ENCODE data around the gene DPP9.

DPP9 gene

DNA sequence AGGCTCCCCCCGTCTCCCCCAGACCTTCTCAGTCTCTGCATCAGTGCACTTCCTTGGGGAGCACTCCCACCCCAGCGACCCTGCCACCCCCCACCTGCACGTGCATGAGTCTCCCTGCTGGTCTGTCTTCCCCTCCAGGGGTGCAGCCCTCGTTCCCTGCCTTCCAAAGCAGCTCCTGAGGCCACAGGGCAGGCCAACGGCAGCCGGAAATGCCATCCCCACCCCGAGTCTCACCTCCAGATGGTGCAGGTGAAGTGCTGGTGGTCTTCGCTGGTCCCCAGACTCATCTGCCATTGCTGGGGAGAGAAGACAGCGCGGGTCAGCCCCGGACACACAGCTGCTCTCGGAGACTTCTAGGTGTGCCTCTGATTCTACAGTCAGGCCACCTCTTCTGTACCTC lies 59.0 kb downstream of the DPP9 start:
- Histone ChIP-seq H2AFZ (ENCODE audit: low read depth, low read length) (no peak overlapping the region), H3K4me2 (ENCODE audit: low read length) (no peak overlapping the region), H4K20me1 (ENCODE audit: insufficient read depth, low read length) (peaks cover 7% of the 10 kb centered on the region), H3K27ac (ENCODE audit: low read length) (no peak overlapping the region), H3K79me2 (ENCODE audit: low read length) (peaks cover 22% of the 10 kb centered on the region), H3K4me1 (ENCODE audit: low read length) (peaks cover 10% of the 10 kb centered on the region), H3K36me3 (replicated peaks; ENCODE audit: low read depth, low read length) (peaks cover 48% of the 10 kb centered on the region), H3K9ac (ENCODE audit: low read length) (no peak overlapping the region), H3K9me3 (ENCODE audit: insufficient read depth, low read length) (no peaks in the 10 kb centered on the region), H3K27me3 (ENCODE audit: low read depth, low read length) (no peaks in the 10 kb centered on the region), H3K4me3 (ENCODE audit: low read length) (no peak overlapping the region)
- no peak for TF ChIP-seq EZH2phosphoT487 (IDR thresholded peaks at IDR 0.05; ENCODE audit: low read depth)
- TF ChIP-seq, protein P1, sequence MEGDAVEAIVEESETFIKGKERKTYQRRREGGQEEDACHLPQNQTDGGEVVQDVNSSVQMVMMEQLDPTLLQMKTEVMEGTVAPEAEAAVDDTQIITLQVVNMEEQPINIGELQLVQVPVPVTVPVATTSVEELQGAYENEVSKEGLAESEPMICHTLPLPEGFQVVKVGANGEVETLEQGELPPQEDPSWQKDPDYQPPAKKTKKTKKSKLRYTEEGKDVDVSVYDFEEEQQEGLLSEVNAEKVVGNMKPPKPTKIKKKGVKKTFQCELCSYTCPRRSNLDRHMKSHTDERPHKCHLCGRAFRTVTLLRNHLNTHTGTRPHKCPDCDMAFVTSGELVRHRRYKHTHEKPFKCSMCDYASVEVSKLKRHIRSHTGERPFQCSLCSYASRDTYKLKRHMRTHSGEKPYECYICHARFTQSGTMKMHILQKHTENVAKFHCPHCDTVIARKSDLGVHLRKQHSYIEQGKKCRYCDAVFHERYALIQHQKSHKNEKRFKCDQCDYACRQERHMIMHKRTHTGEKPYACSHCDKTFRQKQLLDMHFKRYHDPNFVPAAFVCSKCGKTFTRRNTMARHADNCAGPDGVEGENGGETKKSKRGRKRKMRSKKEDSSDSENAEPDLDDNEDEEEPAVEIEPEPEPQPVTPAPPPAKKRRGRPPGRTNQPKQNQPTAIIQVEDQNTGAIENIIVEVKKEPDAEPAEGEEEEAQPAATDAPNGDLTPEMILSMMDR (IDR thresholded peaks at IDR 0.05; ENCODE audit: low read depth, low read length): no peak

DNA sequence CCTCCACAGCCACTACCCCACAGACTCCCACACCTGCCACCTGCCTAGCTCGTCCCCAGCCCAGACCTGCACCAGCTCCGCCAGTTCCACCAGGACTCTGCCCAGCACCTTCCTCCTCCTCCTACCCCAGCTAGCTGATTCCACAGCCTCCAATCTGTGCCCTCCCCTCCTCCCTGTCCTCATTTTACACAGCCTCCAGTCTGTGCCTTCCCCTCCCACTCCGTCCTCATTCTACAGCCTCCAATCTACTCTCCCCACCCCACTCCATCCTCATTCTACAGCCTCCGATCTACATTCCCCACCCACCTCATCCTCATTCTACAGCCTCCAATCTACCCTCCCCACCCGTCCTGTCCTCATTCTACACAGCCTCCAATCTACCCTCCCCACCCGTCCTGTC lies 60.8 kb downstream of the DPP9 start:
- H2AFZ ChIP-seq (ENCODE audit: low read depth, low read length): no peak overlapping the region
- no peak for TF ChIP-seq EZH2phosphoT487 (IDR thresholded peaks at IDR 0.05; ENCODE audit: low read depth)
- TF ChIP-seq, protein P1 (IDR thresholded peaks at IDR 0.05; ENCODE audit: low read depth, low read length): no peak
- H3K27ac ChIP-seq (ENCODE audit: low read length): no peak overlapping the region
- no peak overlapping the region for H3K9ac ChIP-seq (ENCODE audit: low read length)
- H3K4me2 ChIP-seq (ENCODE audit: low read length): no peak overlapping the region
- H4K20me1 ChIP-seq (ENCODE audit: insufficient read depth, low read length): peaks cover 7% of the 10 kb centered on the region
- no peaks in the 10 kb centered on the region for H3K9me3 ChIP-seq (ENCODE audit: insufficient read depth, low read length)
- H3K36me3 ChIP-seq (replicated peaks; ENCODE audit: low read depth, low read length): peaks cover 43% of the 10 kb centered on the region
- H3K4me3 ChIP-seq (ENCODE audit: low read length): no peak overlapping the region
- peaks cover 5% of the 10 kb centered on the region; the same call in 1 of the 2 replicates for H3K79me2 ChIP-seq (ENCODE audit: low read length)
- H3K27me3 ChIP-seq (ENCODE audit: low read depth, low read length): no peaks in the 10 kb centered on the region
- H3K4me1 ChIP-seq (ENCODE audit: low read length): peaks cover 3% of the 10 kb centered on the region; the same call in 1 of the 2 replicates

DNA sequence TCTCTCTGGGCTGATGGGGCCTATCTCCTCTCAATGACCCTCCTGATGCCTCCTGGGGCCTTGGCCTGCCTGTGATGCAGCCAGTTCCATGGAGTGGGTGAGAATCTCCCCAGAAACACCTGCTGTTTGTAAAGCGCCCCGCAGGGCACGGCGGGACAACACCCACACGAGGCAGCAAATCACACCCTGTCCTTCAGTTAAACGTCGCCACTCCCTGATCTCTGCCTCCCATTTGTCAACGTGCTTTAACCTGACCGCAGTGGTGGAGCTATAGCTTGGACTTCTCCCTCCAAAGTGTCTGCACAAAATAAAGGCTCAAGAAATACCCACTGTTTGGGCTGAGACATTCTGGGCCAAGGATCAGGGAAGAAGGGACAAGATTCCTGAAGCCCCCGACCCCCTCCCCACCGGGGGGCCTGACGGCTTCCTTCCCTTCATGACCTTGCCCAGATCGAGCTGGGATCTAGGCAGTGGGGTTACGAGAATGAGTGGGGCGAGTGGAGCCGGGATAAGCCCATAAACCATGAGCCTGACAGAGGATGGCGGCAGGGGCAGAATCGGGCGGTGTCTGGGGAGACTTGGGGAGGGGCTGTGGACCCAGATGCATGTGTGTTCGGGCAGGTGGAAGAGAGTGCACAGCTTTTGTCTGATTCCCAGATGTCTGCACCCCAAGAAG lies 61.5 kb downstream of the DPP9 start:
- H4K20me1 ChIP-seq (ENCODE audit: insufficient read depth, low read length): peaks cover 7% of the 10 kb centered on the region
- no peak overlapping the region for H3K9ac ChIP-seq (ENCODE audit: low read length)
- H3K79me2 ChIP-seq (ENCODE audit: low read length): peaks cover 5% of the 10 kb centered on the region; the same call in 1 of the 2 replicates
- H3K36me3 ChIP-seq (replicated peaks; ENCODE audit: low read depth, low read length): peaks cover 48% of the 10 kb centered on the region
- no peak overlapping the region for H2AFZ ChIP-seq (ENCODE audit: low read depth, low read length)
- no peak overlapping the region for H3K4me2 ChIP-seq (ENCODE audit: low read length)
- H3K27ac ChIP-seq (ENCODE audit: low read length): no peak overlapping the region
- no peak for TF ChIP-seq EZH2phosphoT487 (IDR thresholded peaks at IDR 0.05; ENCODE audit: low read depth)
- TF ChIP-seq, protein P1 (IDR thresholded peaks at IDR 0.05; ENCODE audit: low read depth, low read length): no peak
- H3K4me1 ChIP-seq (ENCODE audit: low read length): peaks cover 3% of the 10 kb centered on the region; the same call in 1 of the 2 replicates
- H3K9me3 ChIP-seq (ENCODE audit: insufficient read depth, low read length): no peaks in the 10 kb centered on the region
- H3K27me3 ChIP-seq (ENCODE audit: low read depth, low read length): no peaks in the 10 kb centered on the region
- H3K4me3 ChIP-seq (ENCODE audit: low read length): no peak overlapping the region

DNA sequence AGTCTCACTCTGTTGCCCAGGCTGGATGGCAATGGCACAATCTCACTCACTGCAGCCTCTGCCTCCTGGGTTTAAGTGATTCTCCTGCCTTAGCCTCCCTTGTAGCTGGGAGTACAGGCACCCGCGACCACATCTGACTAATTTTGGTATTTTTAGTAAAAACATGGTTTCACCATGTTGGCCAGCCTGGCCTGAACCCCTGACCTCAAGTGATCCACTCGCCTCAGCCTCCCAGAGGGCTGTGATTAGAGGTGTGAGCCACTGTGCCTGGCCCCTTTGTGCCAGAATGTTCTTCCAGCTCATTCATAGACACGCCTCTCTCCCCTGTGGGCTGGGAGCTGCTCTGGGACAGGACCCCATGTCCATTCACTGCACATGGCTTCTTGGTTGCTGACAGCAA lies 62.6 kb downstream of the DPP9 start:
- H3K27ac ChIP-seq (ENCODE audit: low read length): no peak overlapping the region
- H3K4me1 ChIP-seq (ENCODE audit: low read length): no peaks in the 10 kb centered on the region
- no peak overlapping the region for H2AFZ ChIP-seq (ENCODE audit: low read depth, low read length)
- no peaks in the 10 kb centered on the region for H3K27me3 ChIP-seq (ENCODE audit: low read depth, low read length)
- peaks cover 7% of the 10 kb centered on the region for H4K20me1 ChIP-seq (ENCODE audit: insufficient read depth, low read length)
- no peak overlapping the region for H3K9ac ChIP-seq (ENCODE audit: low read length)
- no peaks in the 10 kb centered on the region; the same call in 1 of the 2 replicates for H3K79me2 ChIP-seq (ENCODE audit: low read length)
- no peaks in the 10 kb centered on the region for H3K9me3 ChIP-seq (ENCODE audit: insufficient read depth, low read length)
- no peak overlapping the region for H3K4me3 ChIP-seq (ENCODE audit: low read length)
- H3K36me3 ChIP-seq (replicated peaks; ENCODE audit: low read depth, low read length): peaks cover 44% of the 10 kb centered on the region
- no peak overlapping the region for H3K4me2 ChIP-seq (ENCODE audit: low read length)
- no peak for TF ChIP-seq EZH2phosphoT487 (IDR thresholded peaks at IDR 0.05; ENCODE audit: low read depth)
- TF ChIP-seq, protein P1 (IDR thresholded peaks at IDR 0.05; ENCODE audit: low read depth, low read length): no peak
